Epidermal melanocyte (primary cell): ENCODE results near the gene HNRNPR.
"Not testable (repeated sequence)": the region's sequence is repeated elsewhere in the genome, so short reads cannot be mapped to it uniquely, and the experiment has no call there.

Source experiments
- DNase-seq: peaks from one replicate; pipeline ENCODE4 v3.0.0; 2011; ENCODE audit warnings: low spot score; ENCODE audit not compliant: insufficient read length

Gene HNRNPR

GRCh38 chr1:23344111-23344986 is at the start of gene HNRNPR:
Gene HNRNPR, minus strand, starts transcription at chr1:23344284. Its CDS starts 3,276 bp downstream, at chr1:23341008.
- DNase-seq, result peak; percentile 95

DNA sequence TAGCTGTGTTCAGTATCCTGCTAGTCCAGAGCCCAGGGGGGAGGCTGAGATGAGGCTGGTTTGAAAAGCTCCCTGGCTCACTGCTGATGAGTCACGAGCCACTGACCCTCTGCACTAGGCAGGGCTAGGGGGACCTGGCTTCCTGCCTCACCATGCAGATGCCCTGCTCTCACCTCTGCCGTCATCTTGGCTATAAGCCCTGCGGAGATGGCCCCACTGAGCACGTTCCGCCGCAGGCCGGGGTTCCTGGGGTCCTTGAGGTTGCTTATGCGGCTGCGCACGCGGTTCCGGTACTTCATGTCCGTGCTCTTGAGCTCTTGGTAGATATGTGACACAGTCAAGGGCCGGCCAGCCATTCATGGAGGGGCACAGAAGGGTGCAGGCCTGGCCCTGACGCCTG is 49.6 kb upstream of the HNRNPR start:
- DNase-seq, result no peak

DNA sequence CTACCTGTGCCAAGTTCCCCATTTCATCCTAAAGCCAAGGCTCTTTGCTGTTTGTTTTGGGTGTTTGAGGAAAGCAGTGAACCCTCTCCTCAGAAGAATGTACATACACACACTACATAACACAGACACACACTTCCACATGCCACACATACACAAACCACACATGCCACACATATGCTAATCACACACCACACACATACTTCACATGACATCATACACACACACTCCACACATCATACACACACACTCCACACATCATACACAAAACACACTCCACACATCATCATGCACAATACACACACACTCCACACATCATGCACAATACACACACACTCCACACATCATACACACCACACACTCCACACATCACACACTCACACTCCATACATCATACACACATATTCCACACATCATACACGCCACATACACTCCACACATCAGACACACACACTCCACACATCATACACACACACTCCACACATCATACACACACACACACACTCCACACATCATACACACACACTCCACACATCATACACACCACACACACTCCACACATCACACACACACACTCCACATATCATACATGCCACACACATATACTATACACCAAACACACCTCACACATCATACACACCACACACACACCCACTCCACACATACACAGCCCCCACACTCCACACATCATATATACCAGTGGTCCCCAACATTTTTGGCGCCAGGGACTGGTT is 48.2 kb upstream of the HNRNPR start:
- no peak for DNase-seq

GRCh38 chr1:23389837-23390321 is 45.8 kb upstream of the HNRNPR start:
- no peak for DNase-seq

GRCh38 chr1:23387494-23387893 is 43.4 kb upstream of the HNRNPR start:
- DNase-seq, result no peak

DNA sequence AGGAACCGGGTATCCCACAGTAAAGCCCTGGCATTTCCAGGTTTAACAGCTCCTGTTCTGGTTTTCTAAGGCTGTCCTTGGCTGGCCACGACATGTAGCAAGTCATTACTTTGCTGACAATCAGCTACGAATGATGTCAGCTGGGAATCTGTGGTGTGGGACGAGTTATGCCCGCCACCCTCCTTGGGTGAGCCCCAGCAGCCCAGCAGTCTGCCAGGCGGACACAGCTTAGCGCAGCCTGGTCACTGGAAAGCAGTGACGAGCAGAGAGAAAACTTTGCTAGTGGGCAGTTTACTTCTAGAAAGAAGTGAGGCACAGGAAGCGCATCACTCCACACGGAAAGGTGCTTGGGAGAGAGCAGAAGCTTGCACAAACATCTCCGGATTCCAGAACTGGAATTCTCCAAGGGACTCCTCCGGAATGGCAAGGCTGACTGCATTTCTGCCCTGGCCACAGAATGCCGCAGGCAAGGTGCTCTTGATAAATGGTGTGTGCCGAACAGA is 41.1 kb upstream of the HNRNPR start:
- no peak for DNase-seq

GRCh38 chr1:23384312-23385058 is 40.4 kb upstream of the HNRNPR start:
- no peak for DNase-seq

GRCh38 chr1:23383577-23384311 is 39.7 kb upstream of the HNRNPR start:
- no peak for DNase-seq

- no peak for DNase-seq
These were observed 37.3 kb upstream of the HNRNPR start for GRCh38 chr1:23381233-23381885.

GRCh38 chr1:23380719-23381118 is 36.6 kb upstream of the HNRNPR start:
- DNase-seq, result no peak

DNA sequence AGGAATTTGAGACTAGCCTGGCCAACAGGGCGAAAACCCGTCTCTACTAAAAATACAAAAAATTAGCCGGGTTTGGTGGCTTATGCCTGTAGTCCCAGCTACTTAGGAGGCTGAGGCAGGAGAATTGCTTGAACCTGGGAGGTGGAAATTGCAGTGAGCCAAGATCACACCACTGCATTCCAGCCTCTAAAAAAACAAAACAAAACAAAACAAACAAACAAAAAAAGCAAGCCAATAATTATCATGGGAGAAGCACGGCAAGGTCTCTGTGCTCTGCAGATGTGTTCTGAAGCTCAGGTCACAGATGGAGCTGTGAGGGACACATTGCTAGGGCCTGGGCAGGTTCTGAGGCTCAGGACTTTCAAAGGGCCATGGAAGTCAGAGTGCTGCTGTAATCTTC is 36.2 kb upstream of the HNRNPR start:
- DNase-seq, result not testable (repeated sequence)

DNA sequence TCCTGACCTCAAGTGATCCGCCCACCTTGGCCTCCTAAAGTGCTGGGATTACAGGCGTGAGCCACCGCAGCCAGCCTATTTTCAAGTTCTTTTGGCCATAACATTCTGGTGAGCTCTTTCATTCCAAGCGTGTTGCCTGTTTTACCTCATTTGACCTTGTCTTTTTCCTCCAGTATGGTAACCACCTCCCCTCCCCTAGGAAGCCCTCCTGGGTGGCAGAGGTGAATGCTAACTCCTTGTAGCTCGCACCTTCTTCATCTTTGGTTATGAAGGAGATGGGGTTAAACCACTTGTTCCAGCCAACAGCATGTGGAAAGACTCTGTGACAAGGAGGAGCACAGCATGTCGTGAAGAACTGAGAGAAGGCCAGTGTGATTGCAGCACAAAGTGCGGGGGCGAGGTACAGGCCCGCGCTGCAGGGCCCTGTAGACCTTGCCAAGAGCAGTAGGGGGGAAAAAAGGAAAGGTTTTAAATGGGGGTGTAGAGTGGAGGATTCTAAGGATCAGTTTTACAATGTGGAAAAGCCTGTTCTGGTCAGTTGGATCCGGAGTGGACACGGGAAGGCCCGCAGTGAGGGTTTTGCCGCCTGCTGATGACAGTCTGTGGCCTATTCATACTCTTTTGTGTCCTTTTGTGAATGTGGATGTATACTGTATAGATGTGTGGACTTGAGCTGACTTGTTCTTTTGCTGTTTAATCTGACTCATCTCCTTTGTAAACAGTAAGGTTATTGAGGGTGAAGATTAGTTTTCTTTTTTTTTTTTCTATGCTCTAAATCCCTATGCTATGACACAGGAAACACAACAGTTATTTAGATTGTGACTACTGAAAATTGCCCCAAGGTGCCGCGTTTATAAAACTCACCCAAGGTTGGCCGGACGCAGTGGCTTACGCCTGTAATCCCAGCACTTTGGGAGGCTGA is 33.1 kb upstream of the HNRNPR start:
- DNase-seq, result peak; percentile 52

DNA sequence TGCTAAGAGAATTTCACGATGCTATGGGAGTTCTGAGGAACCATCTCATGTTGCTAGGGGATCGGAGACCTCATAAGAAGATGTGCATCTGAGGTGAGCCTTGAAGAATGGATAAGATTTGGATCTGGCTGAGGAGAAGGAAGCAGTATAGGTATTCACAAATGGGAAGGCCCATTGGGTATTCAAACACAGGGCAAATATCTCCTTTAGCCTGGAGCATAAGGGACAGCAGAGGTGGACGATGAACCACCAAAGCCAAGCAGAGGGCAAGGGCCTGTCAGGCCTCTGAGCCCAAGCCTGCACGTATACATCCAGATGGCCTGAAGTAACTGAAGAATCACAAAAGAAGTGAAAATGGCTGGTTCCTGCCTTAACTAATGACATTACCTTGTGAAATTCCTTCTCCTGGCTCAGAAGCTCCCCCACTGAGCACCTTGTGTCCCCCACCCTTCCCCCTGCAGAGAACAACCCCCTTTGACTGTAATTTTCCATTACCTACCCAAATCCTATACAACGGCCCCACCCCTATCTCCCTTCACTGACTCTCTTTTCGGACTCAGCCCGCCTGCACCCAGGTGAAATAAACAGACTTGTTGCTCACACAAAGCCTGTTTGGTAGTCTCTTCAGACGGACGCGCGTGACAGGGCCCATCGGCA is 30.1 kb upstream of the HNRNPR start:
- not testable (repeated sequence) for DNase-seq

DNA sequence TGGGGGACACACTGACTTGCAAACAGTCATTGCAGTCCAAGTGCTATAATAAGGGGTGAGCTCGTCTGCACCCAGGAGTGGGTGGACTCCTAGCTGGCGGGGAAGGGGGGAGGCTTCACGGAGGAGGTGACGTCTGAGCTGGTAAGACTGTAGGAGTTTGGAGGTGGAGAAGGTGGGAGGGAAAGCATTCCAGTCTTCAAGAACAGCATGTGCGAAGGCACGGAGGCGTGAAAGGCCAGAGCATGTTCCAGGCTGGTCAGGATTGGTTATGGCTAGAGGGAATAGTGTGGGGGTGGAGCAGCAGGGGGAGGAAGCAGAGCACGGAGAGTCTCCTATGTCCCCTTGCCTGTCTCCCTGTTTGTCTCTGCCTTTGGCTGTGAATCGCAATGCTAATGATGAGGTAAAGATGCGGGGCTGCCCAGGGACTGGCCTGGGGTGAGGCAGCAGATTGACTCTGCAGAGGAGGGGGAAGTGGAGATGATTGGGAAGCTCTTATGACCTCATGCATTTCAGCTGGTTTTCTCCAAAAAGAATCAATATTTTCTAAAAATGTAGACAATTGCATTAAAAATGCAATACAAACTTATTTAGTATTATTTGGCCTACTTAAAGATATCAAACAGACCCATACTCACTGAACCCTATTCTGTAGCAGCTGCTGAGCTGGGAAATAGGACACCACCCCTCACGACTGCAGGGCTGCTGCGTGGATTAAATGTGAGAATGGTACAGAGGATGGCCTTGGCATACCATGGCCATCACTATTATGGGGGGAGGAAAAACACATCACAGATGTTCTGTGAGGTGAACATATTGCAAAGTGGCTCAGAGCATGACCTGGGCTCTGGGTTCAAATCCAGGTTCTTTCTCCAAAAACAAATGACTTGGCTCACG is 28.1 kb upstream of the HNRNPR start:
- DNase-seq, result no peak

DNA sequence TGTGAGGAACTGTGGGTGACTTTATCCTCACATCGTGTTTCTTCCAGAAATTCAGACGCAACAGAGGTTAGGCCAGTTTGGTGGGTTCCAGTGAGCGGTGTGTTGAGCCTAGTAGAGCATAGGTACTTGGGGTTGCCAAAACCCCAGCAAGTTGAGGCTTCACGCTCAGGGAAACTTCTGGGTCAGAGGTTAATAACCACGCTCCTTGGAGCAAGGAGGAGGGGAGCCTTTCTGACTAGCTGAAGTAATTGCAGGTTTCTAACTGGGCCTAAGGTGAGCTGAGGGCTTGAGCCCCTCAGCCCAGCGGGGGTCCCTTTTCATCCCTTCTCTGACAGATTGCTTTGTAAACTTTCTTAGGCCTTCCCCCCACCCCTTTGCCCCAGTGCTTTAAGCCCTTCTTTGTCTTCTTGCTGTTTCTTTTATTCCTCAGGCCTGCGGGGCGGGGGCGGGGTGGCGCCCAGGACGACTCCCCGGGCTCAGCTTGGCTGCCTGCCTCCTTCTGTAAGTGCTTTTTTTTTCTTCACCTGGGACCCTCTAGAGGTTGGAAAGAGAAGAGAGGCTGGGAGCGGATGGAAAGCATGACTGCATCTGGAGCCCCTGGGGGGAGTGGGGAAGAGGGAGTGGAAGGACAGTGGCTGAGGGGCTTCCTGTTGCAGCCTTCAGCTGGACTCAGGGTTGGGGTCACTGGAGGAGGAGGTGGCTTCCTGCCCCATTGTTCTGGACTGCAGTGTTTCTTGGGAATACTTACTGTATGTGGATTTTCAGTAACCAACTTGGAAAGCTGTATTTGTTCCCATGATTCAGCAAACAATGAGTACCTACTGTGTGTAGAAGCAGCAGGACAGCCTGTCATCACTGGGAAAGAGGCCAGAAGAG is 26.9 kb upstream of the HNRNPR start:
- no peak for DNase-seq

DNA sequence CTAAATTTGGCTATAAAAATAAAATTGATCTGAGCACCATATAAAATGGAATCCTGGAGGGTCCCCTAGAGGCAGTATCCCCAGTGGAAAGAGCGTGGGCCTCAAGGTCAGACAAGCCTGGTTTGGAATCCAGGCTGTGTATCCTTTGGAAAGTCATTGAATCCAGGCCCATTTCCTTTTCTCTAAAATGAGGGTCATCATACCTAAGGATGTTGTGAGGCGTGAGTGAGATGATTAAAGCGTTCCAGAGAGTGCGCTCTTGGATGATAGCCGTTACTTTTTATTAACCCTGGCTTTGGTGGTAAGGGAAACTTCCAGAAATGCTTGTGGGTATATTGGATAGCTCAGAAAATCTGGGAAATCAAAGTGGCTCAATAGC is 26.2 kb upstream of the HNRNPR start:
- no peak for DNase-seq
